MM.1S (cell line): ENCODE measurements around the gene ZNF469.

Experiments
- DNase-seq: peaks from one replicate; pipeline ENCODE4 v3.0.0-alpha.2; 2015
- H2AFZ ChIP-seq: fragments of 300-600 bp; sonication (generic); 2 replicates; pipeline ENCODE4 v1.6.0; 2016; ENCODE audit warnings: antibody characterized with exemption, low read length
- H3F3A ChIP-seq: fragments of 300-600 bp; sonication (generic); 2 replicates; pipeline ENCODE4 v1.6.1; 2016; ENCODE audit warnings: mild to moderate bottlenecking, antibody characterized with exemption, low read length, moderate library complexity, mixed read lengths; ENCODE audit not compliant: insufficient read depth
- H3K27ac ChIP-seq: fragments of 300-600 bp; sonication (generic); 2 replicates; pipeline ENCODE4 v1.5.1; 2016; ENCODE audit warnings: mild to moderate bottlenecking, low read length
- H3K27me3 ChIP-seq: fragments of 300-600 bp; sonication (generic); replicated peaks from 2 replicates; pipeline ENCODE4 v1.6.0; 2016; ENCODE audit warnings: low read length; ENCODE audit not compliant: insufficient read depth
- H3K36me3 ChIP-seq: fragments of 300-600 bp; sonication (generic); replicated peaks from 2 replicates; pipeline ENCODE4 v1.6.1; 2016; ENCODE audit warnings: mild to moderate bottlenecking, low read length, mixed read lengths; ENCODE audit not compliant: insufficient read depth
- H3K4me1 ChIP-seq: fragments of 300-600 bp; sonication (generic); 2 replicates; pipeline ENCODE4 v1.6.1; 2016; ENCODE audit warnings: low read length, mixed read lengths
- H3K4me2 ChIP-seq: fragments of 300-600 bp; sonication (generic); 2 replicates; pipeline ENCODE4 v1.6.0; 2016; ENCODE audit warnings: low read depth, low read length
- H3K4me3 ChIP-seq: fragments of 300-600 bp; sonication (generic); 2 replicates; pipeline ENCODE4 v1.5.1; 2016; ENCODE audit warnings: low read length, mixed read lengths
- H3K79me2 ChIP-seq: fragments of 300-600 bp; sonication (generic); 2 replicates; pipeline ENCODE4 v1.6.1; 2016; ENCODE audit warnings: mixed run types, low read length, mixed read lengths
- H3K9ac ChIP-seq: fragments of 300-600 bp; sonication (generic); 2 replicates; pipeline ENCODE4 v1.6.1; 2016; ENCODE audit warnings: low read length, mixed read lengths
- H3K9me2 ChIP-seq: fragments of 300-600 bp; sonication (generic); replicated peaks from 2 replicates; pipeline ENCODE4 v1.6.1; 2016; ENCODE audit warnings: mild to moderate bottlenecking, low read length, mixed read lengths; ENCODE audit not compliant: insufficient read depth
- H3K9me3 ChIP-seq: fragments of 300-600 bp; sonication (generic); replicated peaks from 2 replicates; pipeline ENCODE4 v1.6.1; 2016; ENCODE audit warnings: mild to moderate bottlenecking, low read length, mixed read lengths; ENCODE audit not compliant: insufficient read depth
- H4K20me1 ChIP-seq: fragments of 300-600 bp; sonication (generic); 2 replicates; pipeline ENCODE4 v1.6.1; 2016; ENCODE audit warnings: mild to moderate bottlenecking, low read length, moderate library complexity, mixed read lengths; ENCODE audit not compliant: insufficient read depth
- CTCF ChIP-seq: fragments of 300-600 bp; sonication (generic); IDR thresholded peaks from 2 replicates; pipeline ENCODE4 v1.5.1; 2016; ENCODE audit warnings: antibody characterized with exemption, low read length, mixed read lengths
- EZH2 ChIP-seq: fragments of 300-600 bp; sonication (generic); optimal IDR thresholded peaks from 2 replicates; pipeline ENCODE3; 2017; ENCODE audit warnings: low read depth, mild to moderate bottlenecking, antibody characterized with exemption, low read length, mixed read lengths
- EZH2phosphoT487 ChIP-seq: fragments of 300-600 bp; sonication (generic); IDR thresholded peaks from 2 replicates; pipeline ENCODE4 v1.6.1; 2018; ENCODE audit warnings: antibody characterized with exemption, low read length

ZNF469 gene

GRCh38 chr16:88421871-88422433 is 39.2 kb downstream of the ZNF469 start:
- TF ChIP-seq EZH2phosphoT487: no peak
- TF ChIP-seq CTCF: no peak
- TF ChIP-seq EZH2: no peak
- Histone ChIP-seq H3K27me3 (peaks cover 47% of the 10 kb centered on the region), H3K9me3 (no peaks in the 10 kb centered on the region), H3F3A (no peaks in the 10 kb centered on the region), H2AFZ (no peak overlapping the region), H4K20me1 (no peaks in the 10 kb centered on the region), H3K9ac (no peak overlapping the region), H3K9me2 (no peaks in the 10 kb centered on the region), H3K36me3 (no peaks in the 10 kb centered on the region), H3K4me1 (no peaks in the 10 kb centered on the region), H3K4me2 (no peak overlapping the region), H3K79me2 (no peaks in the 10 kb centered on the region), H3K27ac (no peak overlapping the region), H3K4me3 (no peak overlapping the region)
- DNase-seq: no peak

- no peak overlapping the region for H3K4me2 ChIP-seq
- H3K9ac ChIP-seq: no peak overlapping the region
- TF ChIP-seq EZH2: no peak
- TF ChIP-seq EZH2phosphoT487: no peak
- no peak for TF ChIP-seq CTCF
- DNase-seq: no peak
- no peaks in the 10 kb centered on the region for H3K9me2 ChIP-seq
- no peaks in the 10 kb centered on the region for H3F3A ChIP-seq
- H3K4me1 ChIP-seq: no peaks in the 10 kb centered on the region
- H3K36me3 ChIP-seq: no peaks in the 10 kb centered on the region
- H2AFZ ChIP-seq: no peak overlapping the region
- peaks cover 48% of the 10 kb centered on the region for H3K27me3 ChIP-seq
- no peak overlapping the region for H3K4me3 ChIP-seq
- H3K27ac ChIP-seq: no peak overlapping the region
- no peaks in the 10 kb centered on the region for H3K9me3 ChIP-seq
- H4K20me1 ChIP-seq: no peaks in the 10 kb centered on the region
- H3K79me2 ChIP-seq: no peaks in the 10 kb centered on the region
Observed at GRCh38 chr16:88422733-88423447, 40.1 kb downstream of the ZNF469 start.

GRCh38 chr16:88423448-88423850 is 40.7 kb downstream of the ZNF469 start:
- no peaks in the 10 kb centered on the region for H3K79me2 ChIP-seq
- no peaks in the 10 kb centered on the region for H3K9me3 ChIP-seq
- H4K20me1 ChIP-seq: no peaks in the 10 kb centered on the region
- TF ChIP-seq EZH2phosphoT487 (no peak), CTCF (no peak), EZH2 (no peak)
- no peaks in the 10 kb centered on the region for H3K9me2 ChIP-seq
- no peaks in the 10 kb centered on the region for H3K4me1 ChIP-seq
- H3K27me3 ChIP-seq: peaks cover 48% of the 10 kb centered on the region
- no peaks in the 10 kb centered on the region for H3F3A ChIP-seq
- H3K27ac ChIP-seq: no peak overlapping the region
- H3K36me3 ChIP-seq: no peaks in the 10 kb centered on the region
- no peak overlapping the region for H3K4me2 ChIP-seq
- DNase-seq: no peak
- no peak overlapping the region for H3K4me3 ChIP-seq
- H2AFZ ChIP-seq: no peak overlapping the region
- no peak overlapping the region for H3K9ac ChIP-seq
